HEK293 (cell line): Measurements from ENCODE around the gene CXorf65.
A peak's percentile ranks its signal among the peaks of the same experiment; 100 is the strongest.

Source experiments
- HOXD13 ChIP-seq: sonication (generic); formaldehyde crosslinking; IDR thresholded peaks from 2 replicates; pipeline ENCODE4 v1.8.0; 2022; ENCODE audit warnings: missing genetic modification reagents, borderline replicate concordance
- KLF16 ChIP-seq: fragments of 450-650 bp; formaldehyde crosslinking; IDR thresholded peaks from 2 replicates; pipeline ENCODE4 v1.5.1; 2017; ENCODE audit warnings: missing biosample characterization, missing genetic modification characterization
- OSR2 ChIP-seq: fragments of 450-650 bp; formaldehyde crosslinking; IDR thresholded peaks from 2 replicates; pipeline ENCODE4 v1.5.1; 2016; ENCODE audit warnings: missing biosample characterization, missing genetic modification characterization
- PATZ1 ChIP-seq: fragments of 450-650 bp; formaldehyde crosslinking; IDR thresholded peaks from 2 replicates; pipeline ENCODE4 v1.5.1; 2016; ENCODE audit warnings: missing biosample characterization, missing genetic modification characterization
- YY2 ChIP-seq: fragments of 450-650 bp; formaldehyde crosslinking; IDR thresholded peaks from 2 replicates; pipeline ENCODE4 v1.5.1; 2016; ENCODE audit warnings: missing biosample characterization, missing genetic modification characterization
- ZBTB21 ChIP-seq: fragments of 450-650 bp; formaldehyde crosslinking; IDR thresholded peaks from 2 replicates; pipeline ENCODE4 v1.5.1; 2017; ENCODE audit warnings: missing biosample characterization, missing genetic modification characterization
- ZBTB26 ChIP-seq: fragments of 450-650 bp; formaldehyde crosslinking; optimal IDR thresholded peaks from 2 replicates; pipeline ENCODE3; 2016; ENCODE audit warnings: missing biosample characterization, mild to moderate bottlenecking, missing genetic modification characterization
- ZIC2 ChIP-seq: fragments of 450-650 bp; formaldehyde crosslinking; IDR thresholded peaks from 2 replicates; pipeline ENCODE4 v1.5.1; 2016; ENCODE audit warnings: missing biosample characterization, missing genetic modification characterization
- ZNF114 ChIP-seq: fragments of 450-650 bp; formaldehyde crosslinking; IDR thresholded peaks from 2 replicates; pipeline ENCODE4 v1.5.0; 2017; ENCODE audit warnings: missing biosample characterization, missing genetic modification characterization
- ZNF169 ChIP-seq: fragments of 450-650 bp; formaldehyde crosslinking; IDR thresholded peaks from 2 replicates; pipeline ENCODE4 v1.5.1; 2016; ENCODE audit warnings: missing biosample characterization, missing genetic modification characterization
- ZNF184 ChIP-seq: fragments of 450-650 bp; IDR thresholded peaks from 2 replicates; pipeline ENCODE4 v1.5.1; 2018; ENCODE audit warnings: missing biosample characterization, mild to moderate bottlenecking, missing genetic modification characterization
- ZNF266 ChIP-seq: fragments of 450-650 bp; formaldehyde crosslinking; IDR thresholded peaks from 2 replicates; pipeline ENCODE4 v1.5.1; 2016; ENCODE audit warnings: missing biosample characterization, missing genetic modification characterization, low read depth
- ZNF302 ChIP-seq: fragments of 450-650 bp; formaldehyde crosslinking; IDR thresholded peaks from 2 replicates; pipeline ENCODE4 v1.5.1; 2016; ENCODE audit warnings: missing biosample characterization, missing genetic modification characterization, low read depth
- ZNF324 ChIP-seq: fragments of 450-650 bp; formaldehyde crosslinking; IDR thresholded peaks from 2 replicates; pipeline ENCODE4 v1.5.1; 2016; ENCODE audit warnings: missing biosample characterization, missing genetic modification characterization
- ZNF341 ChIP-seq: fragments of 450-650 bp; formaldehyde crosslinking; IDR thresholded peaks from 2 replicates; pipeline ENCODE4; 2016; ENCODE audit warnings: low read depth, missing biosample characterization, missing genetic modification characterization
- ZNF366 ChIP-seq: fragments of 450-650 bp; formaldehyde crosslinking; conservative IDR thresholded peaks from 2 replicates; pipeline ENCODE4 v1.5.1; 2016; ENCODE audit warnings: missing biosample characterization, missing genetic modification characterization
- ZNF398 ChIP-seq: fragments of 450-650 bp; formaldehyde crosslinking; IDR thresholded peaks from 2 replicates; pipeline ENCODE4 v1.5.1; 2017; ENCODE audit warnings: missing biosample characterization, missing genetic modification characterization
- ZNF530 ChIP-seq: fragments of 450-650 bp; formaldehyde crosslinking; IDR thresholded peaks from 2 replicates; pipeline ENCODE4 v1.5.1; 2016; ENCODE audit warnings: low read depth, missing biosample characterization, missing genetic modification characterization
- ZNF639 ChIP-seq: fragments of 450-650 bp; formaldehyde crosslinking; IDR thresholded peaks from 2 replicates; pipeline ENCODE4 v1.5.1; 2016; ENCODE audit warnings: missing biosample characterization, missing genetic modification characterization
- ZNF677 ChIP-seq: fragments of 450-650 bp; IDR thresholded peaks from 2 replicates; pipeline ENCODE4 v1.5.0; 2018; ENCODE audit warnings: missing biosample characterization, mild to moderate bottlenecking, missing genetic modification characterization, moderate library complexity
- ZNF704 ChIP-seq: fragments of 450-650 bp; formaldehyde crosslinking; IDR thresholded peaks from 2 replicates; pipeline ENCODE4 v1.5.1; 2016; ENCODE audit warnings: missing biosample characterization, missing genetic modification characterization
- ZNF776 ChIP-seq: fragments of 450-650 bp; formaldehyde crosslinking; IDR thresholded peaks from 2 replicates; pipeline ENCODE4 v1.5.0; 2017; ENCODE audit warnings: missing biosample characterization, missing genetic modification characterization, borderline replicate concordance
- ZNF777 ChIP-seq: fragments of 450-650 bp; formaldehyde crosslinking; IDR thresholded peaks from 2 replicates; pipeline ENCODE4 v1.5.1; 2017; ENCODE audit warnings: missing biosample characterization, missing genetic modification characterization, borderline replicate concordance
- ZNF830 ChIP-seq: fragments of 450-650 bp; IDR thresholded peaks from 2 replicates; pipeline ENCODE4 v1.5.0; 2018; ENCODE audit warnings: missing biosample characterization, missing genetic modification characterization, low read depth, mild to moderate bottlenecking, moderate library complexity
- ZNF843 ChIP-seq: fragments of 450-650 bp; formaldehyde crosslinking; IDR thresholded peaks from 2 replicates; pipeline ENCODE4 v1.5.1; 2016; ENCODE audit warnings: missing biosample characterization, missing genetic modification characterization
- TF ChIP-seq, protein P1 (sequence below): fragments of 450-650 bp; formaldehyde crosslinking; IDR thresholded peaks from 2 replicates; pipeline ENCODE4 v1.5.1; 2016; ENCODE audit warnings: missing biosample characterization, missing genetic modification characterization
- TF ChIP-seq, protein P2 (sequence below): fragments of 450-650 bp; formaldehyde crosslinking; IDR thresholded peaks from 2 replicates; pipeline ENCODE4 v1.5.1; 2016; ENCODE audit warnings: missing biosample characterization, missing genetic modification characterization, borderline replicate concordance
- TF ChIP-seq, protein P3 (sequence below): fragments of 450-650 bp; formaldehyde crosslinking; IDR thresholded peaks from 2 replicates; pipeline ENCODE4 v1.5.1; 2016; ENCODE audit warnings: missing biosample characterization, missing genetic modification characterization

Gene CXorf65

DNA sequence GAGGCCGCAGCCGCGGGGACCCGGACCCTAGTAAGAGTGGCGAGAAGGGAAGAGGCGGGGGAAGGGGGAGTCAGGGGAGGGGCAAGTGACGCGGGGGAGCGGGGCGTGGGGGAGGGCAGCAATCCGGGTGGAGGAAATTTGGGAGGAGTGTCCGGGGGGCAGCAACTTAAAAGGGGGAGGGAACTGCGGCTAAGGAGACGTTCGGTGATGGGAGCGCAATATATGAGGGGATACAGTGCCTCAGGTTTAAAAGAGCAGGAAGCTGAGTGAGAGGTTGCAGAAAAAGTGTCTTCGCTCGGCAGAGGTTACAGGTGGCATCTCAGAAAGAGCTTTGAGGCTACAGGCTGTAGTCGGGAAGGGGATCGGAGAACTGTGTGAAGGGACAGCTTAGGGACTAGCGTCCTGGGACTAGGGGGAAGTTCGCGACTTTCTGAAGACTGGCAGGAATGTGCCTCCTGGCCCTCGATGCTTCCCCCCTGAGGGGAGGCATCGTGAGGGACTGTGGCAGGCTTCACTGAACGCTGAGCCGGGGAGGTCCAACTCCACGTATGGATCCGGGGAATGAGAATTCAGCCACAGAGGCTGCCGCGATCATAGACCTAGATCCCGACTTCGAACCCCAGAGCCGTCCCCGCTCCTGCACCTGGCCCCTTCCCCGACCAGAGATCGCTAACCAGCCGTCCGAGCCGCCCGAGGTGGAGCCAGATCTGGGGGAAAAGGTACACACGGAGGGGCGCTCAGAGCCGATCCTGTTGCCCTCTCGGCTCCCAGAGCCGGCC is 10.4 kb downstream of the CXorf65 start (continued):
- TF ChIP-seq ZNF530 (tag by site-specific recombination): no peak
- no peak for TF ChIP-seq ZNF324 (tag by site-specific recombination)
- peak; percentile 16; the same call in 1 of the 2 replicates for TF ChIP-seq ZNF366
- TF ChIP-seq ZNF704 (tag by site-specific recombination): no peak
- TF ChIP-seq, protein P1, sequence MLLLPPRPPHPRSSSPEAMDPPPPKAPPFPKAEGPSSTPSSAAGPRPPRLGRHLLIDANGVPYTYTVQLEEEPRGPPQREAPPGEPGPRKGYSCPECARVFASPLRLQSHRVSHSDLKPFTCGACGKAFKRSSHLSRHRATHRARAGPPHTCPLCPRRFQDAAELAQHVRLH (tag by site-specific recombination): no peak
- 0 out of 2 replicates have a peak, but pooled peaks have one; percentile 10 for TF ChIP-seq ZNF341 (tag by site-specific recombination)
- TF ChIP-seq ZNF114: no peak
- TF ChIP-seq ZNF184: no peak
- TF ChIP-seq HOXD13 (CRISPR knock-in tag): no peak
- no peak for TF ChIP-seq ZNF776
- no peak for TF ChIP-seq ZIC2 (tag by site-specific recombination)
- TF ChIP-seq OSR2 (tag by site-specific recombination): no peak
- peak; percentile 57; the same call in 1 of the 2 replicates for TF ChIP-seq KLF16 (tag by site-specific recombination)
- TF ChIP-seq ZNF777 (tag by site-specific recombination): no peak
- TF ChIP-seq ZNF830 (tag by site-specific recombination): no peak
- TF ChIP-seq PATZ1 (tag by site-specific recombination): peak; percentile 71
- TF ChIP-seq ZBTB26: peak; percentile 6
- TF ChIP-seq ZNF398 (tag by site-specific recombination): peak; percentile 91
- TF ChIP-seq ZNF639 (tag by site-specific recombination): no peak
- no peak for TF ChIP-seq ZBTB21 (tag by site-specific recombination)
- no peak for TF ChIP-seq ZNF843 (tag by site-specific recombination)
- TF ChIP-seq ZNF266 (tag by site-specific recombination): no peak
- no peak for TF ChIP-seq YY2 (tag by site-specific recombination)
- TF ChIP-seq ZNF677 (tag by site-specific recombination): no peak
- no peak for TF ChIP-seq ZNF302
- no peak for TF ChIP-seq ZNF169 (tag by site-specific recombination)
- TF ChIP-seq, protein P2, sequence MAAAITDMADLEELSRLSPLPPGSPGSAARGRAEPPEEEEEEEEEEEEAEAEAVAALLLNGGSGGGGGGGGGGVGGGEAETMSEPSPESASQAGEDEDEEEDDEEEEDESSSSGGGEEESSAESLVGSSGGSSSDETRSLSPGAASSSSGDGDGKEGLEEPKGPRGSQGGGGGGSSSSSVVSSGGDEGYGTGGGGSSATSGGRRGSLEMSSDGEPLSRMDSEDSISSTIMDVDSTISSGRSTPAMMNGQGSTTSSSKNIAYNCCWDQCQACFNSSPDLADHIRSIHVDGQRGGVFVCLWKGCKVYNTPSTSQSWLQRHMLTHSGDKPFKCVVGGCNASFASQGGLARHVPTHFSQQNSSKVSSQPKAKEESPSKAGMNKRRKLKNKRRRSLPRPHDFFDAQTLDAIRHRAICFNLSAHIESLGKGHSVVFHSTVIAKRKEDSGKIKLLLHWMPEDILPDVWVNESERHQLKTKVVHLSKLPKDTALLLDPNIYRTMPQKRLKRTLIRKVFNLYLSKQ (tag by site-specific recombination): no peak
- TF ChIP-seq, protein P3, sequence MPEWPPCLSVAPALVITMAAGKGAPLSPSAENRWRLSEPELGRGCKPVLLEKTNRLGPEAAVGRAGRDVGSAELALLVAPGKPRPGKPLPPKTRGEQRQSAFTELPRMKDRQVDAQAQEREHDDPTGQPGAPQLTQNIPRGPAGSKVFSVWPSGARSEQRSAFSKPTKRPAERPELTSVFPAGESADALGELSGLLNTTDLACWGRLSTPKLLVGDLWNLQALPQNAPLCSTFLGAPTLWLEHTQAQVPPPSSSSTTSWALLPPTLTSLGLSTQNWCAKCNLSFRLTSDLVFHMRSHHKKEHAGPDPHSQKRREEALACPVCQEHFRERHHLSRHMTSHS (tag by site-specific recombination): no peak
